Measurements from ENCODE around the gene ASB2. TPM values are rescaled to one million over a fixed set of nuclear protein-coding genes. Genes with fewer than 3 reads are reported as not detected.

The ASB2 gene
- total RNA-seq, 1 donor from 2014 or later: 1.2 TPM

GRCh38 chr14:94014382-94014781 is 38.0 kb upstream of the ASB2 start:
- no peaks in the 10 kb centered on the region for H3K36me3 Mint-ChIP-seq
- no peak for DNase-seq (ENCODE audit: low spot score in 2 of 2, unreplicated experiment in 2 of 2)
- peaks cover 3% of the 10 kb centered on the region for H3K27me3 Mint-ChIP-seq (ENCODE audit: low read depth)
- H3K4me3 Mint-ChIP-seq: no peak overlapping the region
- no peak for TF ChIP-seq CTCF (IDR thresholded peaks at IDR 0.05; ENCODE audit: unreplicated experiment)
- no peaks in the 10 kb centered on the region for H3K9me3 Mint-ChIP-seq
- peaks cover 13% of the 10 kb centered on the region for H3K4me1 Mint-ChIP-seq
- H3K27ac Mint-ChIP-seq: peak overlapping the region; percentile 34

GRCh38 chr14:94011795-94012194 is 35.4 kb upstream of the ASB2 start:
- H3K27me3 Mint-ChIP-seq (ENCODE audit: low read depth): peaks cover 5% of the 10 kb centered on the region
- H3K4me1 Mint-ChIP-seq: peaks cover 13% of the 10 kb centered on the region
- H3K27ac Mint-ChIP-seq: peak overlapping the region; percentile 72
- TF ChIP-seq CTCF (IDR thresholded peaks at IDR 0.05; ENCODE audit: unreplicated experiment): no peak
- DNase-seq (ENCODE audit: low spot score in 2 of 2, unreplicated experiment in 2 of 2): no peak
- no peak overlapping the region for H3K4me3 Mint-ChIP-seq
- no peaks in the 10 kb centered on the region for H3K9me3 Mint-ChIP-seq
- no peaks in the 10 kb centered on the region for H3K36me3 Mint-ChIP-seq

GRCh38 chr14:94010625-94011024 is 34.3 kb upstream of the ASB2 start:
- Mint-ChIP-seq H3K27me3 (ENCODE audit: low read depth) (peaks cover 4% of the 10 kb centered on the region), H3K27ac (no peak overlapping the region), H3K36me3 (no peaks in the 10 kb centered on the region), H3K4me1 (peaks cover 13% of the 10 kb centered on the region), H3K9me3 (no peaks in the 10 kb centered on the region), H3K4me3 (no peak overlapping the region)
- no peak for TF ChIP-seq CTCF (IDR thresholded peaks at IDR 0.05; ENCODE audit: unreplicated experiment)
- DNase-seq (ENCODE audit: low spot score in 2 of 2, unreplicated experiment in 2 of 2): no peak

DNA sequence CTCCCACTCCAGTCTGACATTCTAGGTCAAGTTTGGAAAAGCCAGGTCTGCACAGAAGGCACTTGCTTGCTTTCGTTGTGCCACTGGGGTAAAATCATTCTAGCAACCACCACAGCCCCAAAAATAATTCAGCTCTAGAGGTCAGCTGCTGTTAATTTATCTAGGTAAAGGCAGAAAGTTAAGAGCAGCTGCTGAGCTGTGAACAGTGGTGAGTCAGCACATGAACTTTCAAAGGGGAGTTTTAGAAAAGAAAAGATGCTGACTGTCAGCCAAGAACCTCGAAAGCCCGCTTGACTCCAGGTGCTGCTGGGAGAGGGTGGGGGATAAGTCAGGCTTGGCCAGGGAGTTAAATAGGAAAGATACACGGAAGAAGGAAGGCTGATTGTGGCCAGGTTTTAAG is 33.4 kb upstream of the ASB2 start:
- DNase-seq (ENCODE audit: low spot score in 2 of 2, unreplicated experiment in 2 of 2): no peak
- no peak overlapping the region for H3K27ac Mint-ChIP-seq
- TF ChIP-seq CTCF (IDR thresholded peaks at IDR 0.05; ENCODE audit: unreplicated experiment): no peak

GRCh38 chr14:94008234-94008633 is 31.9 kb upstream of the ASB2 start:
- Mint-ChIP-seq H3K36me3 (no peaks in the 10 kb centered on the region), H3K4me1 (peaks cover 10% of the 10 kb centered on the region), H3K9me3 (no peaks in the 10 kb centered on the region), H3K27ac (no peak overlapping the region), H3K27me3 (ENCODE audit: low read depth) (peaks cover 17% of the 10 kb centered on the region), H3K4me3 (no peak overlapping the region)
- no peak for TF ChIP-seq CTCF (IDR thresholded peaks at IDR 0.05; ENCODE audit: unreplicated experiment)
- no peak for DNase-seq (ENCODE audit: low spot score in 2 of 2, unreplicated experiment in 2 of 2)

More for the DNA sequence above, 33.4 kb upstream of the ASB2 start:
- H3K27me3 Mint-ChIP-seq (ENCODE audit: low read depth): peaks cover 10% of the 10 kb centered on the region
- H3K36me3 Mint-ChIP-seq: no peaks in the 10 kb centered on the region
- H3K4me3 Mint-ChIP-seq: no peak overlapping the region
- no peaks in the 10 kb centered on the region for H3K9me3 Mint-ChIP-seq
- H3K4me1 Mint-ChIP-seq: peaks cover 13% of the 10 kb centered on the region
